ENCODE data around the gene UMODL1.
"Not testable (repeated sequence)": the region's sequence is repeated elsewhere in the genome, so short reads cannot be mapped to it uniquely, and the experiment has no call there.

Gene UMODL1

GRCh38 chr21:42171091-42172053 lies 100.3 kb downstream of the UMODL1 start:
- DNase-seq: no peak

- DNase-seq: no peak
These were observed 101.7 kb downstream of the UMODL1 start for GRCh38 chr21:42172596-42173483.

- no peak for DNase-seq
These were observed 103.1 kb downstream of the UMODL1 start for GRCh38 chr21:42174173-42174572.

- DNase-seq: no peak
These were observed 104.1 kb downstream of the UMODL1 start for GRCh38 chr21:42175110-42175710.

- no peak for DNase-seq
These were observed 105.7 kb downstream of the UMODL1 start for GRCh38 chr21:42176859-42177258.

- DNase-seq: no peak
These were observed 108.2 kb downstream of the UMODL1 start for GRCh38 chr21:42179316-42179715.

- not testable (repeated sequence) for DNase-seq
These were observed 108.9 kb downstream of the UMODL1 start for GRCh38 chr21:42180001-42180400.

- DNase-seq: no peak
These were observed 111.7 kb downstream of the UMODL1 start for GRCh38 chr21:42182713-42183371.

GRCh38 chr21:42183374-42184266 lies 112.5 kb downstream of the UMODL1 start:
- no peak for DNase-seq

GRCh38 chr21:42186591-42186990 lies 115.5 kb downstream of the UMODL1 start:
- no peak for DNase-seq

- no peak for DNase-seq
These were observed 117.0 kb downstream of the UMODL1 start for GRCh38 chr21:42187976-42188653.

GRCh38 chr21:42188663-42189062 lies 117.5 kb downstream of the UMODL1 start:
- no peak for DNase-seq

GRCh38 chr21:42189431-42189830 lies 118.3 kb downstream of the UMODL1 start:
- DNase-seq: no peak

GRCh38 chr21:42189860-42190485 lies 118.9 kb downstream of the UMODL1 start:
- DNase-seq: no peak

GRCh38 chr21:42190486-42190863 lies 119.4 kb downstream of the UMODL1 start:
- DNase-seq: no peak

GRCh38 chr21:42191064-42191463 lies 119.9 kb downstream of the UMODL1 start:
- DNase-seq: no peak

- DNase-seq: no peak
These were observed 120.8 kb downstream of the UMODL1 start for GRCh38 chr21:42191696-42192595.

All from NCI-H226 (cell line).